SH-SY5Y (cell line): Measurements from ENCODE around the gene PIP5K1C.

Experiments
- GATA2 ChIP-seq: IDR thresholded peaks from 2 replicates; pipeline ENCODE4 v1.6.1; 2011; ENCODE audit warnings: mild to moderate bottlenecking, low read depth, low read length
- GATA3 ChIP-seq: IDR thresholded peaks from 2 replicates; pipeline ENCODE4 v1.6.1; 2011; ENCODE audit warnings: low read depth, mild to moderate bottlenecking, low read length, moderate library complexity

Gene PIP5K1C

DNA sequence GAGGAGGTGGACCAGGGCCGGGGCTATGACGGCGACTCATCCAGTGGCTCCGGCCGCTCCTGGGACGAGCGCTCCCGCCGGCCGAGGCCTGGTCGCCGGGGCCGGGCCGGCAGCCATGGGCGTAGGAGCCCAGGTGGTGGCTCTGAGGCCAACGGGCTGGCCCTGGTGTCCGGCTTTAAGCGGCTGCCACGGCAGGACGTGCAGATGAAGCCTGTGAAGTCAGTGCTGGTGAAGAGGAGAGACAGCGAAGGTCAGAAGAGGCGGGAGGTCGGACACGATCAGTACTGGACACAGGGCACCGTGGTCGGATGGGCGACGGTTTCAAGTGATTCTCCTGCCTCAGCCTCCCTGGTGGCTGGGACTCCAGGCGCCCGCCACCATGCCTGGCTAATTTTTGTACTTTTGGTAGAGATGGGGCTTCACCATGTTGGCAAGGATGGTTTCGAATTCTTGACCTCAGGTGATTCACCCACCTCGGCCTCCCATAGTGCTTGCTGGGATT lies 30.2 kb upstream of the PIP5K1C start:
- no peak for TF ChIP-seq GATA2
- TF ChIP-seq GATA3, result no peak

DNA sequence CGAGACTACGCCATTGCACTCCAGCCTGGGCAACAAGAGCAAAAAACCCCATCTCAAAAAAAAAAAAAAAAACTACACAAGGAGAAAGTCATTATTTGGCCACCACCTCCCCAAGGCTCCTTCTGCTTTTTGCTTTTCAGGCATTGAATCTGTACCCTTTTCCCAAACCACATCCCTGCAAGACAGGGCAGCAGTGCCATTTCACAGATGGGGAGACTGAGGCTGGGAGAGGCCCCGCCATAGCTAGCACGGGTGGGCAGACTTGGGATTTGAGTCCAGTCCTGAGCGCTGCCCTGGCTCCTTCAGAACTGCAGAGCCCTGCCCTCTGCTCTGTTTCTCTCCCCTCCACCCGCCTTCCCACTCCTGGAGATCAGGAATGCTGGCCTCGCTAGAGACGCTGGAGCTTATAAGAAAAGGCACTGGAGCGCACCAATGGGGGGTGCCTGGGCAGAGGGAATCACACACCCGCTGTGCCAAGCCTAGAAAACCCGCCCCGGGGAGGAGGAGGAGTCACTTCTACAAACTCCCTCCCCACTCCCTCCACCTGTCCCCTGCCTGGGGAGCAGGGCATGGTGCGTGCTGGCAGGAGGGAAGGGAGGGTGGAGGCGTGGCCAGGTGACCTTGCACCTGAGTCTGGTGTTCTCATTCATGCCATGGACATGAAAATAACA lies 25.5 kb upstream of the PIP5K1C start:
- TF ChIP-seq GATA2, result no peak
- TF ChIP-seq GATA3, result no peak

DNA sequence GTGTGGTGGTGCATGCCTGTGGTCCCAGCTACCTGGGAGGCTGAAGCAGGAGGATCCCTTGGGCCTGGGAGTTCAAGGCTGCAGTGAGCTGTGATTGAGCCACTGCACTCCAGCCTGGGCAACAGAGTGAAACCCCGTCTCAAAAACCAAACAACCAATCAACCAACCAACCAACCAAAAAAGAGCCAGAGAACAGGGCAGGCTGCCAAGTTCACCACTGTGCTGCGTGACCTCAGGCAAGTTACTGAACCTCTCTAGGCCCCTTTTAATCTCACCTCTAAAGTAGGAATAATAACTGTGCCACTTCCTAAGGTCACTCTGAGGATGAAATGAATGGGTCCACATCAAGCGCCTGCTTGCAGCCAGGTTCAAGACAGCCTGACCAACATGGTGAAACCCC lies 24.9 kb upstream of the PIP5K1C start:
- no peak for TF ChIP-seq GATA3
- TF ChIP-seq GATA2, result no peak

DNA sequence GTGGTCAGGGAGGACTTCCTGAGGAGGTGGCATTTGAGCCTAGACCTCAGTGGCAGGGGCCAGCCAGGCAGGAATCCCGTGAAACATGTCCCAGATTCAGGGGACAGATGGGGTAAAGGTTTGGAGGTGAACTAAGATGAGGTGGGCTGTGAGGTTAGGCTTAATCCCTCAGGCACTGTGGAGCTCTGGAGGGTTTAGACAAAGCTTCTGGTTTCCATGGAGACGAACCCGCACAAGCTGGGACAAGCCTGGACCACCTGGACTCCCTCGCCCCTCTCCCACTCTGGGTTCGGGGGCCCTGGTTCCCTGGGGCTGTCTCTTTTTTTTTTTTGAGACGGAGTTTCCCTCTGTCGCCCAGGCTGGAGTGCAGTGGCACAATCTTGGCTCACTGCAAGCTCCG lies 23.6 kb upstream of the PIP5K1C start:
- no peak for TF ChIP-seq GATA3
- no peak for TF ChIP-seq GATA2

DNA sequence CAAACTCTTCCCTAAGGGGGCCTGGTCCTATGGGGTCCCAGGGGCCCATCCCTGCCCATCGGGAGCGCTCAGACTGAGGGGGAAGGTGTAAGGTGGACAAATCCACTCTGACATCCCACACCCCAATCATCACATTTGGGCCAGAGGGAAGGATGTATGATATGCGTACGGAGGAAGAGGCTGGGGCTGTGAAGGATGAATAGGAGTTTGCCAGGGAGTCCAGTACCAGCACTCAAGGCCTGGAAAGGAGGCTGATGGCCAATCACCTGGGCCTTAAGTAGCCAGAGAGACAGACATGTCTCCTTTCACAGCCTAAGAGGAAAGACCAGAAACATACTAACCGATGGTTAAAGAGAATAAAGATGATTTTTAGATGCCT lies 22.8 kb upstream of the PIP5K1C start:
- no peak for TF ChIP-seq GATA2
- TF ChIP-seq GATA3, result no peak

DNA sequence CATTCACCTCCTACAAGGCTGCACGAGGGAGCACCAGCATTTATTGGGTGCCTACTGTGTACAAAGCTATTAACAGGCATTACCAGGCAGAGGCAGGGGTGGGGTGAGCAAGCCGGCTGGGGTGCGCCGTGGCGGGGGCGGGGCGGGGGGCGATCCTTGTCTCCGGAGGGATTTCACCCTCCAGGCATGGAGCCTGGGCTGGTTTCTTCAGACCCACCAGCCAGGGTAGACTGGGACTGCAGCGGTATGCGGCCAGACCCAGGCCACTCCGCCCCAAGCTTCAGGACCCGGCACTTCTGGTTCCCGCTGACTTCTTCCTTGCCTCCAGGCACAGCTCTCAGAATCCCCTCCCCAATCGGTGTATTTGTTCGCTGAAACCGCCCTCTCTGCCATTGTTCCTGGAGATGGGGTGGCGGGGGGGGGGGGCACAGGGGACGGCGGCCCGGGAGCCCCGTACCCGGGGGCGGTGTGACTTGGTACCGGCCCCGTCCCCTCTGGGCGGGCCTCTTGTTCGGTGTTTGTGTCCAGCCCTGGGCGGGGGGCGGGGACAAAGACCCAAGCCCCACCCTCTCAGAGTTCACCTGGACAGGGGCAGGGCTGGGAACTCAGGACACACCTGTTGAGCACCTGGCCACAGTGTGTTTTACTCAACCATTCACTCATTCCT lies 22.3 kb upstream of the PIP5K1C start:
- TF ChIP-seq GATA2, result no peak
- no peak for TF ChIP-seq GATA3

DNA sequence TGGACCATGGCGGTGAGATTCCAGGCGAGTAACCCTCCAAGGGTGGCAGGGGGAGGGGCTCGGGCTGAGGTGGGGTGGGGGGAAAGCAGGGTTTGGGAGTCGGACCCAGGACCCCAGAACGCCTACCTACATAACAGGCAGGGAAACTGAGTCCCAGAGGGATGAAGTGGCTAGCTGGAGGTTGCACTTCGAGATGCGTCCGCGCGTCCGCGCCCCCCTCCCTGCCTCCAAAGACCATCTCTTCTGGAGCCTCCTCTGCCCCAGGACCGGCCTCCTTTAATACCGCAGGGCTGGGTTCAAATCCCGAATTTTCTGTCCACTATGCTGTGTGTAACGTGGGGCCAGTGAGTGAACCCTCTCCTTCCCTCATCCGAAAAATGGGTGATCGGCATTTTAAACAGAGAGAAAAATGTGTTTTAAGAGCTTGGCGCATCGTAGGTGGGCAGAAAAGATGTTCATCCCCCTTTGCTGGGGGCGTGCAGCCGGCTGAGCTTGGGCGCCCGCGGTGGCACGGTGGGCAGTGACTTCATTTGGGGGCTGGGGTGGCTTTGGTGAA lies 21.7 kb upstream of the PIP5K1C start:
- no peak for TF ChIP-seq GATA2
- TF ChIP-seq GATA3, result no peak

DNA sequence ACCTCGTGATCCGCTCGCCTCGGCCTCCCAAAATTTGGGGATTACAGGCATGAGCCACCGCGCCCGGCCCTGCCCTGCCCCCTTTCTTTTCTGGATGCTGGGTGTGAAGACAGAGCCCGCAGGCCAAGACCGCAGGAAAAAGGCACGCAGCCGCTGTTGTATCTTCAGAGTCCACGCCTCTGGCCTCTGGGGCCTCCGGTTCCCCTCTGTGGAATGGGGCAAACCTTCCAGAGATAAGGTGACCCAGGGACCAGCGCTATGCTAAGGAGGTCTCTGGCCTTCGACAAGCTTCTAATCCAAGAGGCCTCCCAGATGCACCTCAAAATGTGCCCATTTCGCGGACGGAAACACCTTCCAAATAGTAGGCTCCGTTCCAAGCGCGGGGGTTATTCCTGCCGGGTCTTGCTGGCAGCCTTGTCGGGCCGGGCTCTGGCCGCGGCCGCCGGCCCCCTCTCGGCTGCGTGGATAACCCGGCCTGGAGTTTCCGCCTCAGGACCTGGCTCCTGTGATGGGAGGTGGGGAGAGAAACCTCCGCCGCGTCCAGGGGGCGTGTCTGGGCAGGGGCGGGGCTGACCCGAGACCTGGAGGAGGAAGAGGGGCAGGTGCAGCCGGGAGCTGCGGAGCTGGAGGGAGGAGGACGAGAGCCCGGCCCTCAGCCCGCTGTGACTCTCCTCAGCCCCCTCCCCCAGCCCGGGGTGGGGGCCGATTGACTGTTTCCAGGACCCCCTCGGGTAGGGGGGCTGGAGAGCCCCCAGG lies 21.0 kb upstream of the PIP5K1C start:
- TF ChIP-seq GATA2 (no peak), GATA3 (no peak)

DNA sequence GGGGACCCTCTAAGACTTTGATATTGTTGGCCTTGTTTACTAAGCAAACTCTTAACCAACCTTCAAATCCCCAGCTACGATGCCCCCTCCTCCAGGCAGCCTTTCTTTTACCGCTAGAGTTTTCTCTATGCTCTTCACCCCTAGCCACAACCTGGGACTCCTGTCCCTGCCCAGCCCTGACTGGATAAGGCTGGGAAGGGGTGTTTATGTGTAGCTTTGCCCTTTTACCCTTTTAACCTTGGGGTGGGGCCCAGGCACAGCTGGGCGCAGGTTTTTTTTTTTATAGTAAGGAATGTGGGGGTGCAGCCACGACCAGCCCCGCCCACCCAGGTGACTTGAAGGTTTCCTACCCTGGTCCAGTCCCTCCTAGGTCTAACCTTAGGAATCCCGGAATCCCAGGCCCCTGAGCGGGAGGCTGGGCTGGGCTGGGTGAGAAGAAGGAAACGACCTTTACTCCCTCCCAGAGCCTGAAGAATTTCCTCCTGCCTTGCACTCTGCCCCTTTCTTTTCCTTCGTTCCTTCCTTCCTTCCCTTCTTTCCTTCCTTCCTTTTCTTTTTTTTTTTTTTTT lies 20.2 kb upstream of the PIP5K1C start:
- TF ChIP-seq GATA3, result no peak
- TF ChIP-seq GATA2, result no peak

DNA sequence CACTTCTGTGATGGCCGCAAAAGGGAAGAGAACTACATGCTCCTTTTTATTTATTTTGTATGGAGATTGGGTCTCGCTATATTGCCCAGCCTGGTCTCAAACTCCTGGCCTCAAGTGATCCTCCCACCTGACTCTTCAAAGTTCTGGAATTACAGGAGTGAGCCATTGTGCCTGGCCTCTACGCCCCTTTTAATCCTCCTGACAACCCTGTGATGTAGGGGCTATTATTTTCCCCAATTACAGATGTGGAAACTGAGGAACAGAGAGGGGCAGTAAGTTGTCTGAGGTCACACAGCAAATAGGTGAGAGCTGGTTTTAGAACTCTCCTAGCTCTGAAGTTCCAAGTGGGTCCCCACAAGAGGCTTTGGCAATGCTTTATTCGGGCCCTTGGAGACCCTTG lies 19.6 kb upstream of the PIP5K1C start:
- no peak for TF ChIP-seq GATA3
- no peak for TF ChIP-seq GATA2

DNA sequence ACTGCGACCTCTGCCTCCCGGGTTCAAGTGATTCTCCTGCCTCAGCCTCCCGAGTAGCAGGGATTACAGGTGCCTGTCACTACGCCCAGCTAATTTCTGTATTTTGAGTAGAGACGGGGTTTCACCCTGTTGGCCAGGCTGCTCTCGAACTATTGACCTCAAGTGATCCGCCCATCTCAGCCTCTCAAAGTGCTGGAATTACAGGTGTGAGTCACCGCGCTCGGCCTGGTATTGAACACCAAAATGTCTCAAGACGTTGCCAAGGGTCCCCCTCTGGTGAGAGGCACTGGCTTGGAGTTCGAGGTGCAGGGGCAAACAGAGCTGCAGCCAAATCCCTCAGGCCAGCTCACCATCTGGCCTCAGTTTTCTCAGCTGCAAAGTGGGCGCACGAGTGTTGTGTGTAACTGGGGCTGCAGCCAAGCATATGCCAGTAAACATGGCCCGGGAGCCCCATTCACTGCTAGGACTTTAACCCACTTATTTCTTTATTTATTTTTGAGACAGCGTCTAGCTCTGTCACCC lies 15.9 kb upstream of the PIP5K1C start:
- TF ChIP-seq GATA2 (no peak), GATA3 (no peak)

DNA sequence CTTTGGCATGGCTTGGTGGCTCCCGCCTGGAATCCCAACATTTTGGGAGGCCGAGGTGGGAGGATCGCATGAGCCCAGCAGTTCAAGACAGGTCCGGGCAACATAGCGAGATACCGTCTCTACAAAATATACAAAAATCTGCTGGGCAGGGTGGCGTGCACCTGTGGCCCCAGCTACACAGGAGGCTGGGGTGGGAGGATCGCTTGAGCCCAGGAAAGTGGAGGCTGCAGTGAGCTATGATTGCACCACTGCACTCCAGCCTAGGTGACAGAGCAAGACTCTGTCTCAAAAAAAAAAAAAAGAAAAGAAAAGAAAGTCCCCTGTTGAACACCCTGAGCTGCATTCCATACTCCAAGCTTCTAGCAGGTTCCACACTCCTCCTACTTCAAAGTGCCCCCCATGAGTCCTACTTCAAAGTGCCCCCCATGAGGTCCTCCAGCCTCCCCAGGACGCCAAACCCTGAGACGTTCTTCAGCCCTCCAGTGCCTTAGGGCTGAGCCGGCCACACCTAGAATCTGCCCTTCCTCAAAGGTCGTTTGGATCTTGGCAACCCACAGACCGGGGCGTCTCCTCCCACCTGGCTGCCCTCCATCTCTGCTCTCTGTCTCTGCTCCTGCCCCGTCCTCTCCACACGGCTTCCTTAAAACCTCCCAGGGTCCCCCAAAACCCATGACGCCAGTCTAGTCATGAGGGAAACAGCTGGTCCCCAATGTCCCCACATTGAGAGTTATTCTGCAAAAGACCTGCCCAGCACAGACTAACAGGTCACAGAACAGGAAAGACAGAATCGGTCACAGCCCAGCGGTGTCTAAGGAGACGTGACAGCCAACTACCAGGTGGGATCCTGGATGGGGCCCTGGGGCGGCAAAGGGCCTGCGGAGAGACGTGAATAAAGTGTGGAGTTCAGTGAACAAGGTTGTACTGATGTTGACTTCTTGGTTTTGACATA lies 12.7 kb upstream of the PIP5K1C start:
- TF ChIP-seq GATA2 (no peak), GATA3 (no peak)
